HUES64 (cell line): Measurements from ENCODE around the gene OPA3.
A peak's percentile ranks its signal among the peaks of the same experiment; 100 is the strongest.

Source experiments
- H3K27ac ChIP-seq: 2 replicates; pipeline ENCODE4 v1.7.0; 2013; ENCODE audit warnings: low read depth, low read length, inconsistent platforms
- H3K27me3 ChIP-seq: 2 replicates; pipeline ENCODE4 v1.6.1; 2013; ENCODE audit warnings: mild to moderate bottlenecking, low read length; ENCODE audit not compliant: insufficient read depth
- H3K36me3 ChIP-seq: 2 replicates; pipeline ENCODE4 v1.6.1; 2013; ENCODE audit warnings: mild to moderate bottlenecking, low read length; ENCODE audit not compliant: insufficient read depth
- H3K4me1 ChIP-seq: 2 replicates; pipeline ENCODE4 v1.6.1; 2013; ENCODE audit warnings: mild to moderate bottlenecking, low read length, moderate library complexity; ENCODE audit not compliant: insufficient read depth
- H3K4me3 ChIP-seq: 2 replicates; pipeline ENCODE4 v1.5.1; 2013; ENCODE audit warnings: mild to moderate bottlenecking, low read length, moderate library complexity
- H3K9ac ChIP-seq: 2 replicates; pipeline ENCODE4 v1.6.1; 2013; ENCODE audit warnings: mild to moderate bottlenecking, low read depth, low read length
- H3K9me3 ChIP-seq: 2 replicates; pipeline ENCODE4 v1.6.1; 2013; ENCODE audit warnings: low read depth, low read length; ENCODE audit not compliant: insufficient read depth
- WGBS: fragments of 150-250, 120-280 bp; methylation state at CpG from one replicate; pipeline ENCODE4 v1.1.7; 2013; ENCODE audit warnings: missing lambda C conversion rate; 5-methylcytosine and 5-hydroxymethylcytosine counted together

OPA3 gene

DNA sequence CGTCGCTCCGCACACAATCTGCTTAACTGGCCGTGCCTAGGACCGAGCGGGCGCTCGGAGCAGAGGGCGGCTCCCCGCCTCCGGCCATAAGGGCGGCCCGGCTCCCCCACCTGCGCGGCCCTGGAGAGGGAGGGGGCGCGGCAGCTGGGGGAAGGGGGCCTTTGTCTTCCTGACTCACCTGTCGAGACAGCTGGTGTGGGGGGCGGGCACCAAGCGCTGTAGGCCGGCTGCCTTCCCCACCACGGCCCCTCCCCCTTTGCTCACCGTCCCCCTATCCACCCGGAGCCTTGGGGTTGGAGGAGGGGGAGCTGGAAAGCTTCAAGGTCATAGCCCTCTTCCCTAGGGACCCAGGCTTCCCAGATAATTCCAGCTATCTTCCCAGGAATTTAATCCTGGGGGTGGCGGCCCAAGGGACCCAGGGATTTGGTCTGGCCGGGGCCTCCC, 76.2 kb downstream of the OPA3 start:
- Histone ChIP-seq H3K27me3 (no peaks in the 10 kb centered on the region), H3K4me1 (peaks cover 11% of the 10 kb centered on the region), H3K9ac (peak overlapping the region; percentile 94), H3K9me3 (no peaks in the 10 kb centered on the region), H3K36me3 (peaks cover 5% of the 10 kb centered on the region; the same call in 1 of the 2 replicates), H3K27ac (peak overlapping the region; percentile 100), H3K4me3 (peak overlapping the region; percentile 71)
- 1% methylated on average over 17 of the region's 26 CpGs for WGBS

DNA sequence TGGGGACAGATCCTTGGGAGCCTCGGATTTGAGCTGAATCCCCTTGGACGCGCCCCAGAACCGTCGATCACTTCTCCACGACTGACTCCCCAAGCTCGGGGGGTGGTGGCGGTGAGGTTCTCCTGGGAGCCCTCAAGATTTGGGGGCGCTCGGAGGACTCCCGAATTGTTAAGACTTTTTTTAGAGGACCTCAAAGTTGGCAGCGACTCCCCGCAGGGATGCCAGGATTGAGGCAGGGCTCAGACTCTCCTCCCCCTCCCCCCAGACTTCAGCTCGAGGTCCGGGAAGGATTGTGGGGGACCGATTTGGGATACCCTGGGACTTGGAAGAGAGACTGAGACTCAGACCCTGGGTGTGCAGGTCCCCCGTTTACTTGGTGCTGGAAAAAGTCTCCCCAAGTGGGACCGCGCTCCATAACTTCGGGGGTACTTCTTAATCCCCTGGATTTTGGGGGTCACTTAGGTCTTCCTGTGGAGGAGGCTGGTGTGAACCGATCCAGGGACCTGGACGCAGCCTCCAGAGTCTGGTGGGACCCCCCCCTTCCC, 76.7 kb downstream of the OPA3 start:
- no peaks in the 10 kb centered on the region for H3K9me3 ChIP-seq
- peak overlapping the region; percentile 100 for H3K27ac ChIP-seq
- peaks cover 5% of the 10 kb centered on the region; the same call in 1 of the 2 replicates for H3K36me3 ChIP-seq
- H3K4me1 ChIP-seq, result peaks cover 11% of the 10 kb centered on the region
- 0% methylated on average over 22 of the region's 22 CpGs for WGBS
- H3K9ac ChIP-seq, result peak overlapping the region; percentile 94
- no peaks in the 10 kb centered on the region for H3K27me3 ChIP-seq
- H3K4me3 ChIP-seq, result peak overlapping the region; percentile 71

GRCh38 chr19:45506989-45507871, 77.4 kb downstream of the OPA3 start, which contains the start of gene VASP:
VASP (plus strand) TSS chr19:45507479; CDS start chr19:45507772, 293 bp downstream.
- Histone ChIP-seq H3K27ac (peak within 1 kb of the TSS; percentile 100), H3K9me3 (no peaks in the 10 kb centered on the region)

DNA sequence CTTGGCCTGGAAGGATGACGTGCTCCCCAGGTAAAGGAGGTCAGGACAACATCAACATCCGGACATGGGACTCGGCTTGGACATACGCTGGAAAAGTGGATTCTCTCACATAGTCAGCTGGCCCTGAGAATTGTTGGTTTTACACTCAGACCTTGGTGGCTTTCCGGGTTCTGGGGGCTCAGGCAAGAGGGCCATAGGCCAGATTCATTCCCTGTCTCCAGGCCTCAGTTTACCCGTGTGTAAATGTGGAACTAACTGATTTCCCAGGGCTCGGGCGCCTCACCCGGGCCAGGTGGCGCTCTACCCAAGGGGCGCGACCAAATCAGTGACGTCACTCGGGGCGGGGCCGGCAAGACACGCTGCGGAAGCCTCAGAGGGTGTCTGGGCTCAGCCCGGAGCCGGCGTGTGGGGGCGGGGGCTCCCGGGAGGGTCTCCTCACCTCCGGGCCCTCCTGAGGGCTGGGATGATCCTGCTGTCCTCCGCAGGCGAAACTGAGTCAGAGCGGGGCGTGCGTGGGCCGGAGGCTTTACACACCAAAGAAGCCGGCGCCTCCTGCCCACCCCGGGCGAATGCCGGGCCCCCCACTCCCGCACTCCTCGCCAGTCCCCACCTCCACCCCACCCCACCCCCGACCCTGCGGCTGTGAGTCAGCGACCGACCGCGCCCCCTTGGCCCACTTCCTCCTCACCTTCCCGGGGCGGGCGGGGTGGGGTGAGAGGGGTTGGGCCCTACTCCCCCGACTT, 78.2 kb downstream of the OPA3 start:
- Histone ChIP-seq H3K9ac (peak overlapping the region; percentile 94), H3K36me3 (peaks cover 5% of the 10 kb centered on the region; the same call in 1 of the 2 replicates), H3K9me3 (no peaks in the 10 kb centered on the region), H3K4me1 (peaks cover 12% of the 10 kb centered on the region), H3K4me3 (peak overlapping the region; percentile 71), H3K27ac (peak overlapping the region; percentile 100), H3K27me3 (no peaks in the 10 kb centered on the region)
- WGBS, result 5% methylated on average over 36 of the region's 47 CpGs

More at GRCh38 chr19:45506989-45507871, 77.4 kb downstream of the OPA3 start, which contains the start of gene VASP:
- WGBS, result under 1% methylated on average over 64 of the region's 65 CpGs
- H3K4me1 ChIP-seq, result peaks cover 11% of the 10 kb centered on the region
- peak within 1 kb of the TSS; percentile 71 for H3K4me3 ChIP-seq
- peaks cover 5% of the 10 kb centered on the region; the same call in 1 of the 2 replicates for H3K36me3 ChIP-seq
- peak within 1 kb of the TSS; percentile 94 for H3K9ac ChIP-seq
- H3K27me3 ChIP-seq, result no peaks in the 10 kb centered on the region

DNA sequence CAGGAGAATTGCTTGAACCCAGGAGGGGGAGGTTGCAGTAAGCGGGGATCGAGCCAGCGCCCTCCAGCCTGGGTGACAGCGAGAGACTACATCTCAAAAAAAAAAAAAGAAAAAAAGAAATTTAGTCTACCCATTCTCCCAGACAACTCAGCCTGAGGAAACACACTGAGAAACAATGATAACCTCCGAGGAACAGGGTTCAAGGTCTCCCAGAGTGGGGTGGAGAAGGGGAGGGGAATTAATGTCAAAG, 78.7 kb downstream of the OPA3 start:
- no peaks in the 10 kb centered on the region for H3K27me3 ChIP-seq
- 78% methylated on average over 2 of the region's 5 CpGs for WGBS

GRCh38 chr19:45505151-45505995, 79.2 kb downstream of the OPA3 start:
- Histone ChIP-seq H3K4me3 (no peak overlapping the region), H3K4me1 (peaks cover 19% of the 10 kb centered on the region), H3K9me3 (no peaks in the 10 kb centered on the region), H3K9ac (no peak overlapping the region), H3K27ac (no peak overlapping the region), H3K36me3 (no peaks in the 10 kb centered on the region), H3K27me3 (no peaks in the 10 kb centered on the region)
- 83% methylated on average over 6 of the region's 8 CpGs for WGBS

More for the DNA sequence above, 78.7 kb downstream of the OPA3 start:
- Histone ChIP-seq H3K9me3 (no peaks in the 10 kb centered on the region), H3K36me3 (no peaks in the 10 kb centered on the region; the same call in 1 of the 2 replicates), H3K4me1 (peaks cover 17% of the 10 kb centered on the region), H3K4me3 (peak overlapping the region; percentile 71), H3K27ac (peak overlapping the region; percentile 100; the same call in 1 of the 2 replicates), H3K9ac (no peak overlapping the region)

DNA sequence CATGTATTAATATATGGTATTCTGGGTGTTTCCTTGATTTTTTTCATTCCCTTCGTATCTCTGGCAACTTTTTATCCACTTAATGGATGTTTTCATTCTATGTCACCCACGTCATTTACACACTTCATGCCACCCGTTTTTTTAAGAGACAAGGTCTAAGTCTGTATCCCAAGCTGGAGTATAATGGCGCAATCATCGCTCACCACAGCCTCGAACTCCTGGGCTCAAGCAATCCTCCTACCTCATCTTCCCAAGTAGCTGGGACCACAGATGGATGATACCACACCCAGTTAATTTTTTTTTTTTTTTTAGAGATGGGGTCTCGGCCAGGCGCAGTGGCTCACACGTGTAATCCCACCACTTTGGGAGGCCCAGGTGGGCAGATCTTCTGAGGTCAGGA, 80.7 kb downstream of the OPA3 start:
- H3K9me3 ChIP-seq, result no peaks in the 10 kb centered on the region
- H3K36me3 ChIP-seq, result no peaks in the 10 kb centered on the region
- H3K27me3 ChIP-seq, result peaks cover 5% of the 10 kb centered on the region; the same call in 1 of the 2 replicates
- no peak overlapping the region for H3K4me3 ChIP-seq
- no peak overlapping the region for H3K9ac ChIP-seq
- peaks cover 13% of the 10 kb centered on the region for H3K4me1 ChIP-seq
- 96% methylated on average over 9 of the region's 9 CpGs for WGBS
- no peak overlapping the region for H3K27ac ChIP-seq

DNA sequence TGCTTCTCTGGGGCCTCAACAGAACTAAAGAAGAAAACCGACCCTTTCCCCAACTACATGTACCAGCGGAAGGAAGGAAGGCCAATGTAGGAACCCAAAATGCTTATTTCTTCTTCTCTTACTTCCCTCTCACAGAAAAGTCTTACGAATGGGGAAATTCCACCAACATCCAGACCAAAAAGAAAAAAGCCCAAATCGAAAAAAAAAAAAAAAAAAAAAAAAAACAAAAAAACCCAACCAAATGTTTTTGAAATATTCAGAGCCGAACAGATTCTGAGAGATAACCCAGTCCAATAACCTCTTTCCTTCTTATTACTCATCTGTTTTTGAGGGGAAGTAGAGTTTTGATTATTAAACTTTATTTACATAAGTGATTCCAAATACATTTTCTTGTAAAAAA, 82.5 kb downstream of the OPA3 start:
- H3K4me1 ChIP-seq, result peaks cover 17% of the 10 kb centered on the region
- H3K27ac ChIP-seq, result peak overlapping the region; percentile 83; the same call in 1 of the 2 replicates
- H3K36me3 ChIP-seq, result no peaks in the 10 kb centered on the region
- WGBS, result 87% methylated on average over 3 of the region's 5 CpGs
- no peak overlapping the region for H3K9ac ChIP-seq
- H3K27me3 ChIP-seq, result peaks cover 17% of the 10 kb centered on the region
- H3K9me3 ChIP-seq, result no peaks in the 10 kb centered on the region
- H3K4me3 ChIP-seq, result no peak overlapping the region

DNA sequence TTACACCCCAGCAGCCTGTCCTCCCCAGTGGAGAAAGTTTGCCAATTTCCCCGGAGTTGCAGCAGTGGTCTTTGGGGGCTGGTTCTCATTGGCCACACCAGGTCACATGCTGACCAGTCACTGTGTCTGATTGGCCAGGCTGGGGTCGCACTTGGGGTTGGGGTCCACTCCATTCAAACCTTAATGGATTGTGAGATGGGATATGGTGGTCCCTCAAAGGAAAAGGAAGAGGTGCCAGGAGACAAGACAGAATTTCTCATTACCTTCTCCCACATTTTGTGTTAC, 82.9 kb downstream of the OPA3 start:
- H3K27me3 ChIP-seq, result peaks cover 17% of the 10 kb centered on the region
- no peak overlapping the region for H3K9ac ChIP-seq
- H3K36me3 ChIP-seq, result no peaks in the 10 kb centered on the region
- no peaks in the 10 kb centered on the region for H3K9me3 ChIP-seq
- peak overlapping the region; percentile 83; the same call in 1 of the 2 replicates for H3K27ac ChIP-seq
- peaks cover 17% of the 10 kb centered on the region for H3K4me1 ChIP-seq
- WGBS, result 36% methylated on average over 2 of the region's 2 CpGs
- no peak overlapping the region for H3K4me3 ChIP-seq

DNA sequence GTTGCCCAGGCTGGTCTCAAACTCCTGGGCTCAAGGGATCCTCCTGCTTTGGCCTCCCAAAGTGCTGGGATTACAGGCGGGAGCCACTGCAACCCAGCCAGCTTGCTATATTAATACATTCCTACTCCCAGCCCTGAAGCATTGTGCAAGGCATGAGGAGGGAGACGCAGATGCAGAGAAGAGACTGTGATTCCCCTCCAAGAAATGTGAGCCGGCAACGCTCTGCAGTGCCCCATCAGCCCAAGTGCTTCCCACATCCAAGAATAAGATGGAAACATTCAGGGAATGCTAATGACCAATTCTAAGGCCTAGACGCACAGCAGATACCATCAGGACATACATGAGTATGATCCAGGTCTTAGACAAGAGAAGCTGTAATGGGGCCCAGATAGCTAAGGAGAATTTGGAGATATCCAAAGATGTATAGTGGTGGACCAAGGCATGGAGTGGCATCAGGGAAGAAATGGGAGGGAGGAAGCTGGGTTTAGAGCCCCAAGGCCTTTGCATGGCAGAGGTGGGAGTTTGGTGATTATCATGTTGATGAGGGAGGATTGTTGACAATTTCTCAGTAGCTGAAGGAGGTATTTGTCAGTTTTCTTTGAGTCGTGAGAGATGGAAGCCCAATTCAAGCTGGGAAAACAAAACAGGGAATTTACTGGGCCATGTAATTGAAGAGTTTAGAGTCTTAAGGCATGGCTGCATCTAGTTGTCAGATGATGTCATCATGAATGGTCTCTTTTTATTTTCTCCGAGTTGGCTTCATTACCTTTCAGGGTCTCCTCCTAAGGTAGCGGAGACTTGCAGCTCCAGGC, 83.5 kb downstream of the OPA3 start:
- 43% methylated on average over 8 of the region's 8 CpGs for WGBS
- no peaks in the 10 kb centered on the region for H3K36me3 ChIP-seq
- peak overlapping the region; percentile 83; the same call in 1 of the 2 replicates for H3K27ac ChIP-seq
- no peaks in the 10 kb centered on the region for H3K9me3 ChIP-seq
- H3K4me1 ChIP-seq, result peaks cover 15% of the 10 kb centered on the region
- H3K4me3 ChIP-seq, result no peak overlapping the region
- no peak overlapping the region for H3K9ac ChIP-seq
- H3K27me3 ChIP-seq, result peaks cover 17% of the 10 kb centered on the region
